Measurements from ENCODE around the gene SLC6A12.

- TF ChIP-seq CTCF (IDR thresholded peaks at IDR 0.05) (no peak), POLR2A (IDR thresholded peaks at IDR 0.05) (no peak)
Observed at GRCh38 chr12:213527-213932, 427 bp downstream of the SLC6A12 start.
